ENCODE results near the gene NCKAP5. TPM values are rescaled to one million over a fixed set of nuclear protein-coding genes. Genes with fewer than 3 reads are reported as not detected.

NCKAP5 gene
- total RNA-seq, 3 donors from 2014 or later, result 1.9 to 6.3 (median 2.3) TPM

- TF ChIP-seq CTCF (IDR thresholded peaks at IDR 0.05), result no peak
- no peaks in the 10 kb centered on the region for H3K4me1 ChIP-seq (ENCODE audit: low read depth)
- ATAC-seq, result peak; percentile 21
- no peak for DNase-seq
- no peak overlapping the region for H3K4me3 ChIP-seq
- no peaks in the 10 kb centered on the region for H3K36me3 ChIP-seq (ENCODE audit: low read depth)
- intact Hi-C loops (cut with DNase I, micrococcal nuclease), result no loop called here
- no peaks in the 10 kb centered on the region for H3K9me3 ChIP-seq
These were observed 221.6 kb downstream of the NCKAP5 start for GRCh38 chr2:133346654-133347053.

GRCh38 chr2:133345638-133346037, 222.6 kb downstream of the NCKAP5 start:
- H3K4me1 ChIP-seq (ENCODE audit: low read depth), result no peaks in the 10 kb centered on the region
- no peaks in the 10 kb centered on the region for H3K9me3 ChIP-seq
- no peak overlapping the region for H3K4me3 ChIP-seq
- DNase-seq (no peak), ATAC-seq (no peak)
- no peak for TF ChIP-seq CTCF (IDR thresholded peaks at IDR 0.05)
- H3K36me3 ChIP-seq (ENCODE audit: low read depth), result no peaks in the 10 kb centered on the region
- intact Hi-C loops (cut with DNase I, micrococcal nuclease), result no loop called here

GRCh38 chr2:133344849-133345248, 223.4 kb downstream of the NCKAP5 start:
- intact Hi-C loops (cut with DNase I, micrococcal nuclease), result no loop called here
- Histone ChIP-seq H3K4me3 (no peak overlapping the region), H3K9me3 (no peaks in the 10 kb centered on the region), H3K36me3 (ENCODE audit: low read depth) (no peaks in the 10 kb centered on the region), H3K4me1 (ENCODE audit: low read depth) (no peaks in the 10 kb centered on the region)
- DNase-seq, result no peak
- TF ChIP-seq CTCF (IDR thresholded peaks at IDR 0.05), result no peak
- no peak for ATAC-seq

- ATAC-seq, result no peak
- DNase-seq, result no peak
- Histone ChIP-seq H3K4me1 (ENCODE audit: low read depth) (no peaks in the 10 kb centered on the region), H3K36me3 (ENCODE audit: low read depth) (no peaks in the 10 kb centered on the region), H3K4me3 (no peak overlapping the region), H3K9me3 (no peaks in the 10 kb centered on the region)
- TF ChIP-seq CTCF (IDR thresholded peaks at IDR 0.05), result no peak
- intact Hi-C loops (cut with DNase I, micrococcal nuclease), result no loop called here
These were observed 225.3 kb downstream of the NCKAP5 start for GRCh38 chr2:133343018-133343352.

- DNase-seq (no peak), ATAC-seq (no peak)
- TF ChIP-seq CTCF (IDR thresholded peaks at IDR 0.05), result no peak
- H3K4me3 ChIP-seq, result no peak overlapping the region
- no peaks in the 10 kb centered on the region for H3K36me3 ChIP-seq (ENCODE audit: low read depth)
- intact Hi-C loops (cut with DNase I, micrococcal nuclease), result no loop called here
- H3K4me1 ChIP-seq (ENCODE audit: low read depth), result no peaks in the 10 kb centered on the region
- H3K9me3 ChIP-seq, result no peaks in the 10 kb centered on the region
These were observed 225.8 kb downstream of the NCKAP5 start for GRCh38 chr2:133342286-133343017.

- intact Hi-C loops (cut with DNase I, micrococcal nuclease), result no loop called here
- Histone ChIP-seq H3K4me1 (ENCODE audit: low read depth) (no peaks in the 10 kb centered on the region), H3K9me3 (no peaks in the 10 kb centered on the region), H3K36me3 (ENCODE audit: low read depth) (no peaks in the 10 kb centered on the region), H3K4me3 (no peak overlapping the region)
- ATAC-seq (no peak), DNase-seq (no peak)
- no peak for TF ChIP-seq CTCF (IDR thresholded peaks at IDR 0.05)
These were observed 226.7 kb downstream of the NCKAP5 start for GRCh38 chr2:133341575-133341974.
